HEK293 (cell line): ENCODE measurements around the gene PODXL2.

Experiments
- HOXA7 ChIP-seq: sonication (generic); formaldehyde crosslinking; IDR thresholded peaks from 2 replicates; pipeline ENCODE4 v1.8.1; 2022; ENCODE audit warnings: missing genetic modification reagents, borderline replicate concordance
- OSR2 ChIP-seq: fragments of 450-650 bp; formaldehyde crosslinking; IDR thresholded peaks from 2 replicates; pipeline ENCODE4 v1.5.1; 2016; ENCODE audit warnings: missing biosample characterization, missing genetic modification characterization
- SP2 ChIP-seq: fragments of 450-650 bp; formaldehyde crosslinking; IDR thresholded peaks from 2 replicates; pipeline ENCODE4 v1.5.1; 2016; ENCODE audit warnings: missing biosample characterization, missing genetic modification characterization
- YY1 ChIP-seq: fragments of 450-650 bp; formaldehyde crosslinking; IDR thresholded peaks from 2 replicates; pipeline ENCODE4 v1.5.1; 2018; ENCODE audit warnings: missing biosample characterization, missing genetic modification characterization
- ZFP37 ChIP-seq: fragments of 450-650 bp; formaldehyde crosslinking; IDR thresholded peaks from 2 replicates; pipeline ENCODE4 v1.5.1; 2016; ENCODE audit warnings: missing biosample characterization, missing genetic modification characterization
- ZNF146 ChIP-seq: fragments of 450-650 bp; formaldehyde crosslinking; IDR thresholded peaks from 2 replicates; pipeline ENCODE4 v1.5.1; 2016; ENCODE audit warnings: missing biosample characterization, missing genetic modification characterization
- ZNF274 ChIP-seq, 2 experiments: fragments of 200-500 bp in 1 of 2; fragments of 450-650 bp in 1 of 2; sonication (Bioruptor generic) in 1 of 2; formaldehyde crosslinking in 1 of 2; IDR thresholded peaks; 2 replicates each; pipeline versions ENCODE4 v1.5.1 to v1.6.1; 2014 to 2016; ENCODE audit warnings: borderline replicate concordance in 1 of 2, inconsistent platforms in 1 of 2, low read length in 1 of 2, missing biosample characterization in 1 of 2, missing genetic modification characterization in 1 of 2
- ZNF514 ChIP-seq: fragments of 450-650 bp; formaldehyde crosslinking; IDR thresholded peaks from 2 replicates; pipeline ENCODE4 v1.5.1; 2016; ENCODE audit warnings: missing biosample characterization, missing genetic modification characterization
- ZSCAN23 ChIP-seq: fragments of 450-650 bp; formaldehyde crosslinking; IDR thresholded peaks from 2 replicates; pipeline ENCODE4 v1.5.1; 2016; ENCODE audit warnings: missing biosample characterization, missing genetic modification characterization
- TF ChIP-seq, protein P1 (sequence below): fragments of 450-650 bp; formaldehyde crosslinking; IDR thresholded peaks from 2 replicates; pipeline ENCODE4 v1.5.1; 2016; ENCODE audit warnings: missing biosample characterization, missing genetic modification characterization
- TF ChIP-seq, protein P2 (sequence below): fragments of 450-650 bp; formaldehyde crosslinking; IDR thresholded peaks from 2 replicates; pipeline ENCODE4 v1.5.1; 2016; ENCODE audit warnings: missing biosample characterization, missing genetic modification characterization
- TF ChIP-seq, protein P3 (sequence below): fragments of 450-650 bp; formaldehyde crosslinking; IDR thresholded peaks from 2 replicates; pipeline ENCODE4 v1.5.1; 2016; ENCODE audit warnings: missing biosample characterization, missing genetic modification characterization, borderline replicate concordance
- TF ChIP-seq, protein P4 (sequence below): fragments of 450-650 bp; formaldehyde crosslinking; IDR thresholded peaks from 2 replicates; pipeline ENCODE4 v1.5.1; 2016; ENCODE audit warnings: missing biosample characterization, missing genetic modification characterization

DNA sequence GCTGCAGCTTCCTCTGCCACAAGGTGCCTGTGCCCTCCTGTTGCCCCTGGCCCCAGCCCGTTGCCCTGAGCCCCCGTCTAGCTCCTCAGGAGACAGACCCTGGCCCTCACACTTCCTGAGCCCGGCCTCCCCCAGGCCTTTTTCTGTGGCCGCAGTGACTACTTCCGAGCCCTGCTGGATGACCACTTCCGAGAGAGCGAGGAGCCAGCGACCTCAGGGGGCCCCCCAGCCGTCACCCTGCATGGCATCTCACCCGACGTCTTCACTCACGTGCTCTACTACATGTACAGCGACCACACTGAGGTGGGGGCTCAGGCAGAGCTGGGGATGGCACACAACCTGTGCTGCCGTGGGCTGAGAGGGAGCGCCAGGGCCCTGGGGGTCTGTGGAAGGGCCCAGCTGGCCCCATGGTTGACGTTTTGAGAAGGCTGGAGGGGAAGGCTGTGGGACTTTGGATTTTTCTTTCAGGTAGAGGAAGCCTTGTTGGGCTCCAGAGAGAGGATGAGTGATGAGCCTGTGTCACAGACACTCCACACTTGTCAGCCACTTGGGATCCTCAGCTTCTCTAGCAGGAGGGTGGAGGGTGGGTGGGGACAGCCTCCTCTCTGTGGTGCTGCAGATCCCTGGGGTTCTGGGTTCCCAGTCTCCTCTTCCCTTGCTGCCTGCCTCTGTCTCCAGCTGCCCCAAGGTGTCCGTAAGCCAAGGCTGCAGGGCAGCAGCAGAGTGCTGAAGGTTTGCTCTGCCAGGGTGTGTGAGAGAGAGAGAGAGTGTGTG lies 48.7 kb downstream of the PODXL2 start:
- TF ChIP-seq, protein P1, sequence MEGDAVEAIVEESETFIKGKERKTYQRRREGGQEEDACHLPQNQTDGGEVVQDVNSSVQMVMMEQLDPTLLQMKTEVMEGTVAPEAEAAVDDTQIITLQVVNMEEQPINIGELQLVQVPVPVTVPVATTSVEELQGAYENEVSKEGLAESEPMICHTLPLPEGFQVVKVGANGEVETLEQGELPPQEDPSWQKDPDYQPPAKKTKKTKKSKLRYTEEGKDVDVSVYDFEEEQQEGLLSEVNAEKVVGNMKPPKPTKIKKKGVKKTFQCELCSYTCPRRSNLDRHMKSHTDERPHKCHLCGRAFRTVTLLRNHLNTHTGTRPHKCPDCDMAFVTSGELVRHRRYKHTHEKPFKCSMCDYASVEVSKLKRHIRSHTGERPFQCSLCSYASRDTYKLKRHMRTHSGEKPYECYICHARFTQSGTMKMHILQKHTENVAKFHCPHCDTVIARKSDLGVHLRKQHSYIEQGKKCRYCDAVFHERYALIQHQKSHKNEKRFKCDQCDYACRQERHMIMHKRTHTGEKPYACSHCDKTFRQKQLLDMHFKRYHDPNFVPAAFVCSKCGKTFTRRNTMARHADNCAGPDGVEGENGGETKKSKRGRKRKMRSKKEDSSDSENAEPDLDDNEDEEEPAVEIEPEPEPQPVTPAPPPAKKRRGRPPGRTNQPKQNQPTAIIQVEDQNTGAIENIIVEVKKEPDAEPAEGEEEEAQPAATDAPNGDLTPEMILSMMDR (tag by site-specific recombination): no peak
- no peak for TF ChIP-seq ZNF514
- no peak for TF ChIP-seq ZFP37 (tag by site-specific recombination)
- no peak for TF ChIP-seq YY1 (tag by site-specific recombination)
- TF ChIP-seq HOXA7 (CRISPR knock-in tag): no peak
- TF ChIP-seq ZNF274 (IDR thresholded peaks at IDR 0.05; ENCODE audit: low read length): no peak
- TF ChIP-seq ZNF274 (tag by site-specific recombination; IDR thresholded peaks at IDR 0.05; ENCODE audit: borderline replicate concordance): no peak
- TF ChIP-seq, protein P2, sequence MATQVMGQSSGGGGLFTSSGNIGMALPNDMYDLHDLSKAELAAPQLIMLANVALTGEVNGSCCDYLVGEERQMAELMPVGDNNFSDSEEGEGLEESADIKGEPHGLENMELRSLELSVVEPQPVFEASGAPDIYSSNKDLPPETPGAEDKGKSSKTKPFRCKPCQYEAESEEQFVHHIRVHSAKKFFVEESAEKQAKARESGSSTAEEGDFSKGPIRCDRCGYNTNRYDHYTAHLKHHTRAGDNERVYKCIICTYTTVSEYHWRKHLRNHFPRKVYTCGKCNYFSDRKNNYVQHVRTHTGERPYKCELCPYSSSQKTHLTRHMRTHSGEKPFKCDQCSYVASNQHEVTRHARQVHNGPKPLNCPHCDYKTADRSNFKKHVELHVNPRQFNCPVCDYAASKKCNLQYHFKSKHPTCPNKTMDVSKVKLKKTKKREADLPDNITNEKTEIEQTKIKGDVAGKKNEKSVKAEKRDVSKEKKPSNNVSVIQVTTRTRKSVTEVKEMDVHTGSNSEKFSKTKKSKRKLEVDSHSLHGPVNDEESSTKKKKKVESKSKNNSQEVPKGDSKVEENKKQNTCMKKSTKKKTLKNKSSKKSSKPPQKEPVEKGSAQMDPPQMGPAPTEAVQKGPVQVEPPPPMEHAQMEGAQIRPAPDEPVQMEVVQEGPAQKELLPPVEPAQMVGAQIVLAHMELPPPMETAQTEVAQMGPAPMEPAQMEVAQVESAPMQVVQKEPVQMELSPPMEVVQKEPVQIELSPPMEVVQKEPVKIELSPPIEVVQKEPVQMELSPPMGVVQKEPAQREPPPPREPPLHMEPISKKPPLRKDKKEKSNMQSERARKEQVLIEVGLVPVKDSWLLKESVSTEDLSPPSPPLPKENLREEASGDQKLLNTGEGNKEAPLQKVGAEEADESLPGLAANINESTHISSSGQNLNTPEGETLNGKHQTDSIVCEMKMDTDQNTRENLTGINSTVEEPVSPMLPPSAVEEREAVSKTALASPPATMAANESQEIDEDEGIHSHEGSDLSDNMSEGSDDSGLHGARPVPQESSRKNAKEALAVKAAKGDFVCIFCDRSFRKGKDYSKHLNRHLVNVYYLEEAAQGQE (tag by site-specific recombination): no peak
- TF ChIP-seq ZSCAN23 (tag by site-specific recombination): no peak
- TF ChIP-seq, protein P3, sequence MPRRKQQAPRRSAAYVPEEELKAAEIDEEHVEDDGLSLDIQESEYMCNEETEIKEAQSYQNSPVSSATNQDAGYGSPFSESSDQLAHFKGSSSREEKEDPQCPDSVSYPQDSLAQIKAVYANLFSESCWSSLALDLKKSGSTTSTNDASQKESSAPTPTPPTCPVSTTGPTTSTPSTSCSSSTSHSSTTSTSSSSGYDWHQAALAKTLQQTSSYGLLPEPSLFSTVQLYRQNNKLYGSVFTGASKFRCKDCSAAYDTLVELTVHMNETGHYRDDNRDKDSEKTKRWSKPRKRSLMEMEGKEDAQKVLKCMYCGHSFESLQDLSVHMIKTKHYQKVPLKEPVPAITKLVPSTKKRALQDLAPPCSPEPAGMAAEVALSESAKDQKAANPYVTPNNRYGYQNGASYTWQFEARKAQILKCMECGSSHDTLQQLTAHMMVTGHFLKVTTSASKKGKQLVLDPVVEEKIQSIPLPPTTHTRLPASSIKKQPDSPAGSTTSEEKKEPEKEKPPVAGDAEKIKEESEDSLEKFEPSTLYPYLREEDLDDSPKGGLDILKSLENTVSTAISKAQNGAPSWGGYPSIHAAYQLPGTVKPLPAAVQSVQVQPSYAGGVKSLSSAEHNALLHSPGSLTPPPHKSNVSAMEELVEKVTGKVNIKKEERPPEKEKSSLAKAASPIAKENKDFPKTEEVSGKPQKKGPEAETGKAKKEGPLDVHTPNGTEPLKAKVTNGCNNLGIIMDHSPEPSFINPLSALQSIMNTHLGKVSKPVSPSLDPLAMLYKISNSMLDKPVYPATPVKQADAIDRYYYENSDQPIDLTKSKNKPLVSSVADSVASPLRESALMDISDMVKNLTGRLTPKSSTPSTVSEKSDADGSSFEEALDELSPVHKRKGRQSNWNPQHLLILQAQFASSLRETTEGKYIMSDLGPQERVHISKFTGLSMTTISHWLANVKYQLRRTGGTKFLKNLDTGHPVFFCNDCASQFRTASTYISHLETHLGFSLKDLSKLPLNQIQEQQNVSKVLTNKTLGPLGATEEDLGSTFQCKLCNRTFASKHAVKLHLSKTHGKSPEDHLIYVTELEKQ (tag by site-specific recombination): no peak
- TF ChIP-seq SP2 (tag by site-specific recombination): no peak
- TF ChIP-seq, protein P4, sequence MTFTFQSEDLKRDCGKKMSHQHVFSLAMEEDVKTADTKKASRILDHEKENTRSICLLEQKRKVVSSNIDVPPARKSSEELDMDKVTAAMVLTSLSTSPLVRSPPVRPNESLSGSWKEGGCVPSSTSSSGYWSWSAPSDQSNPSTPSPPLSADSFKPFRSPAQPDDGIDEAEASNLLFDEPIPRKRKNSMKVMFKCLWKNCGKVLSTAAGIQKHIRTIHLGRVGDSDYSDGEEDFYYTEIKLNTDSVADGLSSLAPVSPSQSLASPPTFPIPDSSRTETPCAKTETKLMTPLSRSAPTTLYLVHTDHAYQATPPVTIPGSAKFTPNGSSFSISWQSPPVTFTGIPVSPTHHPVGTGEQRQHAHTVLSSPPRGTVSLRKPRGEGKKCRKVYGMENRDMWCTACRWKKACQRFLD: no peak
- no peak for TF ChIP-seq ZNF146 (tag by site-specific recombination)
- TF ChIP-seq OSR2: no peak
